IPS-18c (cell line): ENCODE measurements around the gene ERICH3.

ENCODE experiments used
- H3K4me3 ChIP-seq: 2 replicates; pipeline ENCODE4 v1.7.0; 2013; ENCODE audit warnings: low read depth, mild to moderate bottlenecking, low read length, moderate library complexity; ENCODE audit not compliant: insufficient read depth
- H3K9me3 ChIP-seq: one replicate; pipeline ENCODE4 v1.6.1; 2013; ENCODE audit warnings: mild to moderate bottlenecking, low read length, moderate library complexity; ENCODE audit not compliant: control insufficient read depth, insufficient read depth

ERICH3 gene

GRCh38 chr1:74571493-74571800 is 102.1 kb downstream of the ERICH3 start:
- Histone ChIP-seq H3K9me3 (no peaks in the 10 kb centered on the region), H3K4me3 (no peak overlapping the region)

- H3K4me3 ChIP-seq = no peak overlapping the region
- H3K9me3 ChIP-seq = no peaks in the 10 kb centered on the region
Measured at GRCh38 chr1:74570797-74571492, 102.6 kb downstream of the ERICH3 start.

GRCh38 chr1:74549932-74550331 is 123.7 kb downstream of the ERICH3 start:
- Histone ChIP-seq H3K9me3 (no peaks in the 10 kb centered on the region), H3K4me3 (no peak overlapping the region)

- Histone ChIP-seq H3K9me3 (no peaks in the 10 kb centered on the region), H3K4me3 (no peak overlapping the region)
Measured at GRCh38 chr1:74548961-74549750, 124.4 kb downstream of the ERICH3 start.

GRCh38 chr1:74545821-74546220 is 127.8 kb downstream of the ERICH3 start:
- Histone ChIP-seq H3K4me3 (no peak overlapping the region), H3K9me3 (no peaks in the 10 kb centered on the region)

GRCh38 chr1:74534241-74534640 is 139.4 kb downstream of the ERICH3 start:
- H3K4me3 ChIP-seq = no peak overlapping the region
- H3K9me3 ChIP-seq = no peaks in the 10 kb centered on the region

- H3K4me3 ChIP-seq = no peak overlapping the region
- H3K9me3 ChIP-seq = no peaks in the 10 kb centered on the region
Measured at GRCh38 chr1:74531796-74532195, 141.8 kb downstream of the ERICH3 start.

- Histone ChIP-seq H3K4me3 (no peak overlapping the region), H3K9me3 (no peaks in the 10 kb centered on the region)
Measured at GRCh38 chr1:74530892-74531291, 142.7 kb downstream of the ERICH3 start.

- Histone ChIP-seq H3K4me3 (no peak overlapping the region), H3K9me3 (no peaks in the 10 kb centered on the region)
Measured at GRCh38 chr1:74528123-74528522, 145.5 kb downstream of the ERICH3 start.

GRCh38 chr1:74526708-74527107 is 146.9 kb downstream of the ERICH3 start:
- no peaks in the 10 kb centered on the region for H3K9me3 ChIP-seq

GRCh38 chr1:74523873-74524480 is 149.6 kb downstream of the ERICH3 start:
- H3K9me3 ChIP-seq = no peaks in the 10 kb centered on the region

More at GRCh38 chr1:74526708-74527107, 146.9 kb downstream of the ERICH3 start:
- no peak overlapping the region for H3K4me3 ChIP-seq

GRCh38 chr1:74522148-74522547 is 151.4 kb downstream of the ERICH3 start:
- H3K9me3 ChIP-seq = no peaks in the 10 kb centered on the region
- no peak overlapping the region for H3K4me3 ChIP-seq

More at GRCh38 chr1:74523873-74524480, 149.6 kb downstream of the ERICH3 start:
- H3K4me3 ChIP-seq = no peak overlapping the region
